ENCODE results near the gene LOXL4. TPM values are rescaled to one million over a fixed set of nuclear protein-coding genes. Genes with fewer than 3 reads are reported as not detected.
"Not testable (repeated sequence)": the region's sequence is repeated elsewhere in the genome, so short reads cannot be mapped to it uniquely, and the experiment has no call there.

The LOXL4 gene
- total and polyA plus RNA-seq, 7 donors: 1.1 to 15.8 (median 8.5) TPM; not detected in 1

GRCh38 chr10:98231417-98231816 is 36.6 kb downstream of the LOXL4 start:
- no peaks in the 10 kb centered on the region for H3K4me1 ChIP-seq
- peaks cover 0 to 30% (median 0%) of the 10 kb centered on the region in 4 donors for H3K36me3 ChIP-seq
- H3K4me3 ChIP-seq: no peak overlapping the region
- intact Hi-C loops (cut with DNase I): no loop called here
- 96 to 98% methylated on average over 4 of the region's 4 CpGs for WGBS, 2 donors
- H3K9me3 ChIP-seq: no peaks in the 10 kb centered on the region
- no peak overlapping the region for H3K27ac ChIP-seq
- H3K27me3 ChIP-seq: no peaks in the 10 kb centered on the region
- DNase-seq: no peak
- TF ChIP-seq, protein P1, sequence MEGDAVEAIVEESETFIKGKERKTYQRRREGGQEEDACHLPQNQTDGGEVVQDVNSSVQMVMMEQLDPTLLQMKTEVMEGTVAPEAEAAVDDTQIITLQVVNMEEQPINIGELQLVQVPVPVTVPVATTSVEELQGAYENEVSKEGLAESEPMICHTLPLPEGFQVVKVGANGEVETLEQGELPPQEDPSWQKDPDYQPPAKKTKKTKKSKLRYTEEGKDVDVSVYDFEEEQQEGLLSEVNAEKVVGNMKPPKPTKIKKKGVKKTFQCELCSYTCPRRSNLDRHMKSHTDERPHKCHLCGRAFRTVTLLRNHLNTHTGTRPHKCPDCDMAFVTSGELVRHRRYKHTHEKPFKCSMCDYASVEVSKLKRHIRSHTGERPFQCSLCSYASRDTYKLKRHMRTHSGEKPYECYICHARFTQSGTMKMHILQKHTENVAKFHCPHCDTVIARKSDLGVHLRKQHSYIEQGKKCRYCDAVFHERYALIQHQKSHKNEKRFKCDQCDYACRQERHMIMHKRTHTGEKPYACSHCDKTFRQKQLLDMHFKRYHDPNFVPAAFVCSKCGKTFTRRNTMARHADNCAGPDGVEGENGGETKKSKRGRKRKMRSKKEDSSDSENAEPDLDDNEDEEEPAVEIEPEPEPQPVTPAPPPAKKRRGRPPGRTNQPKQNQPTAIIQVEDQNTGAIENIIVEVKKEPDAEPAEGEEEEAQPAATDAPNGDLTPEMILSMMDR (IDR thresholded peaks at IDR 0.05): no peak
- TF ChIP-seq POLR2AphosphoS5 (IDR thresholded peaks at IDR 0.05) (no peak), EP300 (IDR thresholded peaks at IDR 0.05) (no peak), POLR2A (IDR thresholded peaks at IDR 0.05) (no peak)

DNA sequence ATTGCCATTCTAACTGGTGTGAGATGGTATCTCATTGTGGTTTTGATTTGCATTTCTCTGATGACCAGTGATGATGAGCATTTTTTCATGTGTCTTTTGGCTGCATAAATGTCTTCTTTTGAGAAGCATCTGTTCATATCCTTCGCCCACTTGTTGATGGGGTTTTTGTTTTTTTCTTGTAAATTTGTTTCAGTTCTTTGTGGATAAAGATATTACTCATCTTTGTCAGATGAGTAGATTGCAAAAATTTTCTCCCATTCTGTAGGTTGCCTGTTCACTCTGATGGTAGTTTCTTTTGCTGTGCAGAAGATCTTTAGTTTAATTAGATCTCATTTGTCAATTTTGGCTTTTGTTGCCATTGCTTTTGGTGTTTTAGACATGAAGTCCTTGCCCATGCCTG is 39.7 kb downstream of the LOXL4 start:
- WGBS, 2 donors: 96 to 97% methylated on average over 1 of the region's 1 CpG
- DNase-seq; H3K36me3 ChIP-seq; H3K27ac ChIP-seq; intact Hi-C loops (cut with DNase I); H3K4me3 ChIP-seq; H3K27me3 ChIP-seq; H3K9me3 ChIP-seq: not testable (repeated sequence)
- H3K4me1 ChIP-seq: peaks cover 0 to 15% (median 6%) of the 10 kb centered on the region in 4 donors

GRCh38 chr10:98227713-98228112 is 40.3 kb downstream of the LOXL4 start:
- H3K27ac ChIP-seq; DNase-seq; H3K9me3 ChIP-seq; intact Hi-C loops (cut with DNase I); H3K36me3 ChIP-seq; H3K4me3 ChIP-seq; H3K27me3 ChIP-seq: not testable (repeated sequence)
- peaks cover 0 to 15% (median 6%) of the 10 kb centered on the region in 4 donors for H3K4me1 ChIP-seq
- WGBS, 2 donors: 97 to 98% methylated on average over 3 of the region's 3 CpGs

DNA sequence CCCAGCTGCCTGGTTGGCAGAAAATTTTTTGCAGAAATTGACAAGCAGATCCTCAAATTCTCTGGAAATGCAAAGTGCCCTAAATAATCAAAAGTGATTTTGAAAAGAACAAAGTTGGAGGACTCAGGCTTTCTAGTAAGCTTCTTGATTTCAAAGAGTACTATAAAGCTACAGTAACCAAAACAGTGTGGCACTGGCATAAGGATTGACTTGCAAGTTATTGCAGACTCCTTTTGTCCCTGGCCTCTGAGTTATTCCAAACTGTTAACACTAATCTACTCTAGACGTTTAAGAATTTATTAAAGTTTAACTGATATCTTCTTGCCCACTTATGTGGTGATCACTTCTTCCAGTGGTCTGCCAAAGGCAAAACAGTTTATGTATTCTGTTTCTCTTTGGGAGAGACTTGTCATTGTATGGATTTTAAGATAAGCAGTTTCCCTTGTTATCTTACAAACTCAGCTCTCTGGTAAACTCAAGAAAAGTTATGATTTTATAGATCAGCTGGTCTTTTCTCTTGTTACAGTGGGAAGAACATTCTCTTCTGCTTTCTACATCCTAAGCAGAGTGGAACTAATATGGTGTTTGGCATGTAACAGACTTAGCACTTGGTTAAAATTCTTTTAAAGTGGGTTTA is 41.4 kb downstream of the LOXL4 start:
- WGBS, 2 donors: 80 to 86% methylated on average over 1 of the region's 1 CpG
- Histone ChIP-seq H3K27ac (no peak overlapping the region), H3K27me3 (no peaks in the 10 kb centered on the region), H3K4me3 (no peak overlapping the region), H3K4me1 (peaks cover 0 to 15% (median 6%) of the 10 kb centered on the region in 4 donors), H3K36me3 (no peaks in the 10 kb centered on the region), H3K9me3 (no peaks in the 10 kb centered on the region)
- TF ChIP-seq, protein P1 (IDR thresholded peaks at IDR 0.05): no peak
- TF ChIP-seq POLR2AphosphoS5 (IDR thresholded peaks at IDR 0.05) (no peak), POLR2A (IDR thresholded peaks at IDR 0.05) (no peak), EP300 (IDR thresholded peaks at IDR 0.05) (no peak)
- DNase-seq: no peak
- intact Hi-C loops (cut with DNase I): no loop called here

GRCh38 chr10:98224996-98225395 is 43.0 kb downstream of the LOXL4 start:
- Histone ChIP-seq H3K27me3 (no peaks in the 10 kb centered on the region), H3K36me3 (no peaks in the 10 kb centered on the region), H3K4me3 (no peak overlapping the region), H3K9me3 (peaks cover 0 to 2% (median 0%) of the 10 kb centered on the region in 4 donors), H3K4me1 (peaks cover 0 to 15% (median 6%) of the 10 kb centered on the region in 4 donors), H3K27ac (no peak overlapping the region)
- intact Hi-C loops (cut with DNase I): no loop called here
- 93 to 95% methylated on average over 1 of the region's 1 CpG for WGBS, 2 donors
- DNase-seq: no peak
- TF ChIP-seq, protein P1 (IDR thresholded peaks at IDR 0.05): no peak
- no peak for TF ChIP-seq POLR2A (IDR thresholded peaks at IDR 0.05)
- TF ChIP-seq EP300 (IDR thresholded peaks at IDR 0.05): no peak
- TF ChIP-seq POLR2AphosphoS5 (IDR thresholded peaks at IDR 0.05): no peak

- no peak for DNase-seq
- Histone ChIP-seq H3K27me3 (no peaks in the 10 kb centered on the region), H3K4me3 (no peak overlapping the region), H3K27ac (no peak overlapping the region), H3K4me1 (peaks cover 0 to 15% (median 6%) of the 10 kb centered on the region in 4 donors), H3K9me3 (peaks cover 0 to 3% (median 0%) of the 10 kb centered on the region in 4 donors), H3K36me3 (no peaks in the 10 kb centered on the region)
- TF ChIP-seq EP300 (IDR thresholded peaks at IDR 0.05) (no peak), POLR2A (IDR thresholded peaks at IDR 0.05) (no peak), POLR2AphosphoS5 (IDR thresholded peaks at IDR 0.05) (no peak)
- TF ChIP-seq, protein P1 (IDR thresholded peaks at IDR 0.05): no peak
- WGBS, 2 donors: 72 to 80% methylated on average over 2 of the region's 2 CpGs
- intact Hi-C loops (cut with DNase I): no loop called here
Measured at GRCh38 chr10:98224509-98224908, 43.5 kb downstream of the LOXL4 start.
